Retinal pigment epithelial cell (primary cell): ENCODE results near the gene TMEM235.

ENCODE experiments used
- DNase-seq: peaks from one replicate; pipeline ENCODE4 v3.0.0-alpha.2; 2010; ENCODE audit warnings: low read depth
- H3K4me3 ChIP-seq: 2 replicates; pipeline ENCODE4 v1.5.1; 2011; ENCODE audit warnings: mild to moderate bottlenecking, low read length, control low read depth, moderate library complexity
- CTCF ChIP-seq: conservative IDR thresholded peaks from 2 replicates; pipeline ENCODE4 v1.5.1; 2011; ENCODE audit warnings: low read depth, low read length, control low read depth, inconsistent platforms

Gene TMEM235

GRCh38 chr17:78248051-78248914 lies 16.9 kb downstream of the TMEM235 start:
- H3K4me3 ChIP-seq, result no peak overlapping the region
- TF ChIP-seq CTCF, result no peak
- DNase-seq, result no peak

- no peak for DNase-seq
- H3K4me3 ChIP-seq, result no peak overlapping the region
- TF ChIP-seq CTCF, result no peak
Observed at GRCh38 chr17:78249074-78249817, 17.8 kb downstream of the TMEM235 start.

GRCh38 chr17:78249818-78250806 lies 18.7 kb downstream of the TMEM235 start:
- no peak for DNase-seq
- TF ChIP-seq CTCF, result no peak
- no peak overlapping the region for H3K4me3 ChIP-seq

- DNase-seq, result no peak
- H3K4me3 ChIP-seq, result no peak overlapping the region
- peak; percentile 99 for TF ChIP-seq CTCF
Observed at GRCh38 chr17:78250891-78251772, 19.7 kb downstream of the TMEM235 start.

GRCh38 chr17:78251773-78252103 lies 20.3 kb downstream of the TMEM235 start:
- no peak overlapping the region for H3K4me3 ChIP-seq
- TF ChIP-seq CTCF, result no peak

GRCh38 chr17:78252111-78252634 lies 20.7 kb downstream of the TMEM235 start:
- H3K4me3 ChIP-seq, result no peak overlapping the region
- no peak for DNase-seq
- no peak for TF ChIP-seq CTCF

More at GRCh38 chr17:78251773-78252103, 20.3 kb downstream of the TMEM235 start:
- DNase-seq, result no peak
